Measurements from ENCODE around the gene BANF2. TPM values are rescaled to one million over a fixed set of nuclear protein-coding genes. Genes with fewer than 3 reads are reported as not detected.
A peak's percentile ranks its signal among the peaks of the same experiment; 100 is the strongest.

BANF2 gene
- total and polyA plus RNA-seq, 2 of the 8 experiments (the other 6 are each of a cell fraction or from before 2014, with no cell fraction given): not detected

DNA sequence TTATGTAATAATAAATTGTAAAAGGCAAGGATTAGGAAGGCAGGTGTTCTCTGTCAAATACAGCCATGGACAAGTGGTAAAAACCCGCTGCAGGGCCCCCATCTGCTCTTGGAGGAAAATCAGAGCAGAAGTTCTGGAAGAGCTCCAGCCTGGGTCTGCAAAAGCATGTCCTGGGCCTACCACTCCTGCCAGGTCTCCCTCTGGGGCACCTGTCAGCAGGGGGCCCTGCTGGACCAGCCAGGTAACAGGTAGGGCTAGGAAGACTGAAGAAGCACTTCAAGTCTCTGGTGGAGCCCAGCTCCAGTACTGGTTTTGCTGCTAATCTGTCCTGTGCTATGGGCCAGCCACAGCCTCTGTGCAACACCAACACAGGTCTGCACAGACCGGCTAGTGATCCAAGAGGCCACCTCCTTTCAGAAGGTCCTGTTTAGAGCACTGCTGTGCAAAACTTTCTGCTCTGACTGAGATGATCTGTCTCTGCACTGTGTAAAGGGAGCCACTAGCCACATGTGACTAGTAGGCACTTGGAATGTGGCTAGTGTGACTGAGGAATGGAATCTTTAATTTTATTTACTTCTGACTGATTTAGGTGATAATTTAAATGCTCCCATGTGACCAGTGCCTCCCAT, 47.9 kb upstream of the BANF2 start:
- no peak overlapping the region for H3K4me2 ChIP-seq (ENCODE audit: insufficient read depth in 1 of 2, low read depth in 2 of 2, low read length in 2 of 2)
- peaks cover 0 to 80% of the 10 kb centered on the region in 2 experiments; a peak in 3 of 4 replicates for H3K79me2 ChIP-seq (ENCODE audit: control insufficient read depth in 1 of 2, insufficient read depth in 2 of 2, low read length in 2 of 2)
- H2AFZ ChIP-seq (ENCODE audit: low read length): no peak overlapping the region
- H2BK15ac ChIP-seq (ENCODE audit: low read length): 0 out of 2 replicates have a peak overlapping the region, but pooled peaks have one; percentile 46
- no peak overlapping the region for H4K8ac ChIP-seq (ENCODE audit: extremely low read depth, insufficient read depth, low read length)
- 95% methylated on average over 2 of the region's 2 CpGs; no CpG with 5 or more reads in 1 of the 2 experiments for WGBS, 2 experiments (ENCODE audit: extremely low coverage in 1 of 2, insufficient coverage in 1 of 2, insufficient read length in 1 of 2, insufficient replicate concordance in 2 of 2, low coverage in 1 of 2, low lambda C conversion rate in 2 of 2, missing lambda C conversion rate in 1 of 2)
- no peak overlapping the region for H3K9ac ChIP-seq (replicated peaks in 1 of 4; ENCODE audit: extremely low read depth in 1 of 4, low read depth in 3 of 4, low read length in 3 of 4)
- ChIA-PET POLR2A (ENCODE audit: partially characterized antibody) (interaction anchor here (1.1 to 1.2 kb wide), 2 partner anchors 30 to 295 kb away, joined by 3 read pairs; partner anchors contain the start of gene RRBP1), CTCF (ENCODE audit: partially characterized antibody) (interaction anchor here (0.7 to 3.9 kb wide), 11 partner anchors 13 to 287 kb away, joined by 3 to 18 read pairs (median 4); partner anchors contain the start of gene DSTN)
- peaks cover 6 to 27% of the 10 kb centered on the region in 2 experiments for H4K20me1 ChIP-seq (replicated peaks in 1 of 2; ENCODE audit: control insufficient read depth in 1 of 2, insufficient read depth in 2 of 2, low read length in 2 of 2)
- 0 out of 2 replicates have a peak overlapping the region, but pooled peaks have one; percentile 27 for H2BK12ac ChIP-seq (ENCODE audit: low read depth, low read length)
- no peak overlapping the region for H3K23ac ChIP-seq (ENCODE audit: insufficient read length)
- H2AK5ac ChIP-seq (ENCODE audit: low read depth, low read length): no peak overlapping the region
- DNase-seq (ENCODE audit: low read depth in 1 of 2, low spot score in 2 of 2): no peak
- no peak overlapping the region for H4K5ac ChIP-seq (ENCODE audit: insufficient read length, low read depth, low read length)
- no peak overlapping the region for H3K56ac ChIP-seq (replicated peaks; ENCODE audit: insufficient read length, low read depth, low read length)
- peaks cover 8 to 12% (median 10%) of the 10 kb centered on the region in 4 experiments; a peak in 6 of 7 replicates for H3K4me1 ChIP-seq (replicated peaks in 1 of 4; ENCODE audit: control insufficient read depth in 3 of 4, insufficient read depth in 4 of 4, low read length in 3 of 4)
- FAIRE-seq: no peak
- no peak overlapping the region for H4K91ac ChIP-seq (replicated peaks; ENCODE audit: insufficient read length, low read length)
- no peak overlapping the region for H2BK20ac ChIP-seq (ENCODE audit: low read length)
- H3K27ac ChIP-seq (ENCODE audit: low read depth, low read length): no peak overlapping the region
- H3K9me3 ChIP-seq (ENCODE audit: insufficient read depth in 2 of 2, low read depth in 1 of 2, low read length in 1 of 2): no peaks in the 10 kb centered on the region
- no peaks in the 10 kb centered on the region; a peak in 1 of 8 replicates for H3K36me3 ChIP-seq (ENCODE audit: control insufficient read depth in 2 of 4, insufficient read depth in 4 of 4, low read length in 3 of 4)
- H3K18ac ChIP-seq (ENCODE audit: extremely low read depth, low read length): no peak overlapping the region
- H2BK5ac ChIP-seq (ENCODE audit: low read depth, low read length): peak overlapping the region; percentile 66
- peaks cover 35% of the 10 kb centered on the region for H3K79me1 ChIP-seq (ENCODE audit: low read depth, low read length)
- no peak overlapping the region for H3K4me3 ChIP-seq (ENCODE audit: extremely low read depth in 1 of 4, insufficient read depth in 2 of 4, low read depth in 3 of 4, low read length in 4 of 4)
- H3K27me3 ChIP-seq (replicated peaks in 1 of 4; ENCODE audit: control insufficient read depth in 3 of 4, extremely low read depth in 1 of 4, insufficient read depth in 3 of 4, low read length in 3 of 4): no peaks in the 10 kb centered on the region
- H3K23me2 ChIP-seq (ENCODE audit: low read depth, low read length): no peaks in the 10 kb centered on the region
- no peak overlapping the region for H3K4ac ChIP-seq (replicated peaks; ENCODE audit: insufficient read length, low read depth, low read length)
- no peak overlapping the region for H3K14ac ChIP-seq (ENCODE audit: insufficient read length)
- no peak overlapping the region for H2BK120ac ChIP-seq (replicated peaks; ENCODE audit: low read depth, low read length)
- TF ChIP-seq BCL11A (IDR thresholded peaks at IDR 0.05; ENCODE audit: low read depth in 2 of 2, low read length in 2 of 2): no peak
- TF ChIP-seq RBBP5 (IDR thresholded peaks at IDR 0.05; ENCODE audit: borderline replicate concordance, low read depth, low read length): no peak
- no peak for TF ChIP-seq HDAC2 (IDR thresholded peaks at IDR 0.05; ENCODE audit: borderline replicate concordance in 1 of 2, low read depth in 2 of 2, low read length in 2 of 2)
- TF ChIP-seq, protein P1, sequence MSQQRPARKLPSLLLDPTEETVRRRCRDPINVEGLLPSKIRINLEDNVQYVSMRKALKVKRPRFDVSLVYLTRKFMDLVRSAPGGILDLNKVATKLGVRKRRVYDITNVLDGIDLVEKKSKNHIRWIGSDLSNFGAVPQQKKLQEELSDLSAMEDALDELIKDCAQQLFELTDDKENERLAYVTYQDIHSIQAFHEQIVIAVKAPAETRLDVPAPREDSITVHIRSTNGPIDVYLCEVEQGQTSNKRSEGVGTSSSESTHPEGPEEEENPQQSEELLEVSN (IDR thresholded peaks at IDR 0.05): no peak
- no peak for TF ChIP-seq NRF1 (IDR thresholded peaks at IDR 0.05; ENCODE audit: low read depth, low read length)
- no peak for TF ChIP-seq SP2 (IDR thresholded peaks at IDR 0.05; ENCODE audit: low read length)
- no peak for TF ChIP-seq TCF12 (IDR thresholded peaks at IDR 0.05; ENCODE audit: low read depth, low read length)
- TF ChIP-seq KDM4A (IDR thresholded peaks at IDR 0.05; ENCODE audit: low read depth, low read length, severe bottlenecking): no peak
- no peak for TF ChIP-seq GABPA (IDR thresholded peaks at IDR 0.05; ENCODE audit: borderline replicate concordance, insufficient read depth, low read length)
- TF ChIP-seq, protein P2, sequence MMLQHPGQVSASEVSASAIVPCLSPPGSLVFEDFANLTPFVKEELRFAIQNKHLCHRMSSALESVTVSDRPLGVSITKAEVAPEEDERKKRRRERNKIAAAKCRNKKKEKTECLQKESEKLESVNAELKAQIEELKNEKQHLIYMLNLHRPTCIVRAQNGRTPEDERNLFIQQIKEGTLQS (IDR thresholded peaks at IDR 0.05; ENCODE audit: insufficient read depth, low read depth, low read length): no peak
